ENCODE results near the gene MYLK. TPM values are rescaled to one million over a fixed set of nuclear protein-coding genes. Genes with fewer than 3 reads are reported as not detected.

The MYLK gene
- polyA plus RNA-seq, 3 donors = 0.35 to 1.3 (median 0.51) TPM

DNA sequence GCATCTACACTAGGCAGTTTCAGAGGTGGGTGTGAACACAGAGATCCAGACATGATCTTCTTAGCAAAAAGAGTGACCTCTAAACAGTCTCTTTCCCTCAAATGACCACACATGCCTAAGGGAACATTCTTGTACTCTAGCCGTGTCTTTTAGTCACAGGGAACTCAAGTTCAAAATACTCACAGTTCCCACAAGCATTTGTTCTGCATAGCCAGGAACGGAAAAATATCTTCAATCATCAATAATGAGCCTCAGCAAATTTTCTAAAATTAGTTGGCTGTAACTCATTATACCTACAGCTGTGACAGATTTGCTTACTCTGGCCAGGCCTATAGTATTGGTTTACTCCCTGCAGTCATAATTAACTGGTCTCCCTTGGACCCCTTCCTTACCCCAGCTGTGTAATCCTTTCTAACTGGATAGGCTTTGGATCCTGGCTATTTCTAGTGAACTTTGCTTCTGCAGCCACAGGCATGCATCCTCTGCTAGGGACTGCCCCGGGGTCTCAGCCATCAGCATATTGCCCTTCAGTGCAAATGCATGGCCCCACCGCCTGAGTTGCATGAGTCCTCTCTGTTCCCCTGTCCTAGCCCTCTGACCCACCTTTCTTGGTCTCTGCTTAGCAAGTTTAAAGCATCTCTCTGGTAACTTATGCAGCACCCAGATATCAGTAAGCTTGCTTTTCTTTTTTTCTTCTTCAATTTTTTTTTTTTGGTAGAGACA, 243.2 kb downstream of the MYLK start:
- Histone ChIP-seq H2AFZ (ENCODE audit: insufficient read depth, low read depth, low read length, poor library complexity, severe bottlenecking) (no peak overlapping the region), H3K9ac (ENCODE audit: insufficient read depth, low read length, poor library complexity, severe bottlenecking) (no peak overlapping the region), H3K27ac (ENCODE audit: low read depth in 1 of 2, low read length in 2 of 2) (no peak overlapping the region), H3K9me3 (replicated peaks in 1 of 2; ENCODE audit: control insufficient read depth in 1 of 2, insufficient read depth in 1 of 2, low read length in 2 of 2) (no peaks in the 10 kb centered on the region), H3K79me2 (ENCODE audit: insufficient read depth, low read length) (no peaks in the 10 kb centered on the region), H3K4me1 (ENCODE audit: control insufficient read depth in 1 of 2, insufficient read depth in 2 of 2, low read length in 2 of 2) (no peaks in the 10 kb centered on the region), H3K27me3 (ENCODE audit: control insufficient read depth in 2 of 2, insufficient read depth in 2 of 2, low read length in 2 of 2) (no peaks in the 10 kb centered on the region), H3K4me2 (replicated peaks; ENCODE audit: extremely low read depth, low read length, poor library complexity, severe bottlenecking) (no peak overlapping the region), H3K4me3 (replicated peaks in 1 of 3; ENCODE audit: low read depth in 2 of 3, low read length in 3 of 3) (no peak overlapping the region), H3K36me3 (replicated peaks in 1 of 2; ENCODE audit: control insufficient read depth in 1 of 2, insufficient read depth in 2 of 2, low read length in 2 of 2) (no peaks in the 10 kb centered on the region), H4K20me1 (ENCODE audit: insufficient read depth, low read length) (no peaks in the 10 kb centered on the region)
- H3K9me3 Mint-ChIP-seq = no peaks in the 10 kb centered on the region
- no peak overlapping the region for H3K4me3 Mint-ChIP-seq
- intact Hi-C loops (cut with micrococcal nuclease) = no loop called here
- H3K36me3 Mint-ChIP-seq = no peaks in the 10 kb centered on the region
- WGBS (ENCODE audit: insufficient coverage) = 91% methylated on average over 3 of the region's 4 CpGs
- H3K4me1 Mint-ChIP-seq = peaks cover 4% of the 10 kb centered on the region
- peaks cover 1 to 2% (median 1%) of the 10 kb centered on the region in 3 donors for H3K27me3 Mint-ChIP-seq (ENCODE audit: low read depth in 3 of 3)
- no peak overlapping the region for H3K27ac Mint-ChIP-seq
- TF ChIP-seq, protein P1, sequence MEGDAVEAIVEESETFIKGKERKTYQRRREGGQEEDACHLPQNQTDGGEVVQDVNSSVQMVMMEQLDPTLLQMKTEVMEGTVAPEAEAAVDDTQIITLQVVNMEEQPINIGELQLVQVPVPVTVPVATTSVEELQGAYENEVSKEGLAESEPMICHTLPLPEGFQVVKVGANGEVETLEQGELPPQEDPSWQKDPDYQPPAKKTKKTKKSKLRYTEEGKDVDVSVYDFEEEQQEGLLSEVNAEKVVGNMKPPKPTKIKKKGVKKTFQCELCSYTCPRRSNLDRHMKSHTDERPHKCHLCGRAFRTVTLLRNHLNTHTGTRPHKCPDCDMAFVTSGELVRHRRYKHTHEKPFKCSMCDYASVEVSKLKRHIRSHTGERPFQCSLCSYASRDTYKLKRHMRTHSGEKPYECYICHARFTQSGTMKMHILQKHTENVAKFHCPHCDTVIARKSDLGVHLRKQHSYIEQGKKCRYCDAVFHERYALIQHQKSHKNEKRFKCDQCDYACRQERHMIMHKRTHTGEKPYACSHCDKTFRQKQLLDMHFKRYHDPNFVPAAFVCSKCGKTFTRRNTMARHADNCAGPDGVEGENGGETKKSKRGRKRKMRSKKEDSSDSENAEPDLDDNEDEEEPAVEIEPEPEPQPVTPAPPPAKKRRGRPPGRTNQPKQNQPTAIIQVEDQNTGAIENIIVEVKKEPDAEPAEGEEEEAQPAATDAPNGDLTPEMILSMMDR (IDR thresholded peaks at IDR 0.05) = no peak
- DNase-seq = no peak

DNA sequence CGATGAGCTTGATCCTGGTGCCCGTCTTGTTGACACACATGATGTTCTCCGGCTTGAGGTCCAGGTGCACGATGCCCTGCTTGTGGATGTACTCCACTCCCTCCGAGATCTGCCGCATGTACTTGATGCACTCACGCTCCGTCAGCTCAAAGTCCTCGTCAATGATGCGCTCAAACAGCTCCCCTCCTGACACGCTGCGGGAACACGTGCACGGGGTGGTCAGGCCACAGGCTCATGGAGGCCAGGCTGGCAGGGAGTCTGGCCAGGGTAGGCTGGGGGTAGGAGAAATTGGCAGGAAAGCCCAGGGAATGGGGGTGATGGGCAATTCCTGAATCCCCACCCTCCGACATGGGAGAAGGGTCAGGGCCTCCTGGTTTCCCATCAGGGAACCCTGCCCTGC, 243.8 kb downstream of the MYLK start:
- Histone ChIP-seq H3K9ac (ENCODE audit: insufficient read depth, low read length, poor library complexity, severe bottlenecking) (no peak overlapping the region), H3K27ac (ENCODE audit: low read depth in 1 of 2, low read length in 2 of 2) (no peak overlapping the region), H3K79me2 (ENCODE audit: insufficient read depth, low read length) (no peaks in the 10 kb centered on the region), H3K27me3 (ENCODE audit: control insufficient read depth in 2 of 2, insufficient read depth in 2 of 2, low read length in 2 of 2) (no peaks in the 10 kb centered on the region), H3K9me3 (replicated peaks in 1 of 2; ENCODE audit: control insufficient read depth in 1 of 2, insufficient read depth in 1 of 2, low read length in 2 of 2) (no peaks in the 10 kb centered on the region), H3K4me2 (replicated peaks; ENCODE audit: extremely low read depth, low read length, poor library complexity, severe bottlenecking) (no peak overlapping the region), H3K4me3 (replicated peaks in 1 of 3; ENCODE audit: low read depth in 2 of 3, low read length in 3 of 3) (no peak overlapping the region), H2AFZ (ENCODE audit: insufficient read depth, low read depth, low read length, poor library complexity, severe bottlenecking) (no peak overlapping the region), H3K4me1 (ENCODE audit: control insufficient read depth in 1 of 2, insufficient read depth in 2 of 2, low read length in 2 of 2) (no peaks in the 10 kb centered on the region), H3K36me3 (replicated peaks in 1 of 2; ENCODE audit: control insufficient read depth in 1 of 2, insufficient read depth in 2 of 2, low read length in 2 of 2) (no peaks in the 10 kb centered on the region), H4K20me1 (ENCODE audit: insufficient read depth, low read length) (no peaks in the 10 kb centered on the region)
- DNase-seq = no peak
- over 99% methylated on average over 14 of the region's 15 CpGs for WGBS (ENCODE audit: insufficient coverage)
- intact Hi-C loops (cut with micrococcal nuclease) = no loop called here
- no peaks in the 10 kb centered on the region for H3K36me3 Mint-ChIP-seq
- TF ChIP-seq, protein P1 (IDR thresholded peaks at IDR 0.05) = no peak
- H3K27me3 Mint-ChIP-seq (ENCODE audit: low read depth in 3 of 3) = peaks cover 0 to 1% (median 0%) of the 10 kb centered on the region in 3 donors
- H3K4me1 Mint-ChIP-seq = peaks cover 4% of the 10 kb centered on the region
- H3K9me3 Mint-ChIP-seq = no peaks in the 10 kb centered on the region
- H3K27ac Mint-ChIP-seq = no peak overlapping the region
- H3K4me3 Mint-ChIP-seq = no peak overlapping the region

Measured in CD14-positive monocyte (primary cell).